C4-2B (cell line): Measurements from ENCODE around the gene TAF4B.

Source experiments
- H3K27ac ChIP-seq: fragments of 450-650 bp; 2 replicates; pipeline ENCODE4 v1.5.1; 2017
- CTCF ChIP-seq: fragments of 450-650 bp; conservative IDR thresholded peaks from 2 replicates; pipeline ENCODE4 v1.5.1; 2017; ENCODE audit warnings: mild to moderate bottlenecking
- ZFX ChIP-seq: fragments of 450-650 bp; IDR thresholded peaks from 2 replicates; pipeline ENCODE4 v1.6.1; 2017

TAF4B gene

DNA sequence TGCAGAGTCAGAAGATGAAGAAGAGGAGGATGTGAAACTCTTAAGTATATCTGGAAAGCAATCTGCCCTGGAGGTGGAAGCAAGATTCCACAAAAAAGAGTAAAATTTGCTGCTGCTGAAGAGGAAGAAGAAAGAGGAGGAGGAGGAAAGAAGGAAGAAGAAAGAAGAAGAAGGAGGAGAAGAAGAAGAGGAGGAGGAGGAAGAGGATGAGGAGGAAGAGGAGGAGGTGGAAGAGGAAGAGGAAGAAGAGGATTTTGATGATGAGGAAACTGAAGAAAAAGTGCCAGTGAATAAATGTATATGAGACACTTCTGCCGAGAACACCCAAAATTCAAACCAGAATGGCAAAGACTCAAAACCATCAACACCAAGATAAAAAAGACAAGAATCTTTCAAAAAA, 20.9 kb upstream of the TAF4B start:
- TF ChIP-seq ZFX (no peak), CTCF (no peak)
- H3K27ac ChIP-seq = no peak overlapping the region

DNA sequence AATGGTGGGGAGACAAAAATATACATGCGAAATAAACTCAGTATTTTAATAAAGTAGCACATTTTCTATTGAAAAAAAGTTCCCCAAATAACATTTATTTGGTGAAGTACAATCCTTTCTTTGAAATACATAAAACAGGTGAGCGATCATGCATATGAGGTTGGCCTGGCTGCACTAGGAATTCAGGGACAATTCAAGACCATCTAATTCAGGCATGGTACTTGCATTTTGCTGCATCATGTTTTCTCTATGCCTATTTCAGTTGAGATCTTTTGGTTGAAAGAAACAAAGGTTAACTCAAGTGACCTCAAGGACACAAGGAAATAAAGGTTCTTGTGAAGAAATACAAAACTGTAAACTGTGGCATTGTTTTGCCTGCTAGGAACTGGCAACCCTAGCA, 19.8 kb upstream of the TAF4B start:
- H3K27ac ChIP-seq = no peak overlapping the region
- TF ChIP-seq ZFX = no peak
- TF ChIP-seq CTCF = no peak

- TF ChIP-seq CTCF = no peak
- no peak for TF ChIP-seq ZFX
- no peak overlapping the region for H3K27ac ChIP-seq
Observed at GRCh38 chr18:26207937-26208336, 18.3 kb upstream of the TAF4B start.

DNA sequence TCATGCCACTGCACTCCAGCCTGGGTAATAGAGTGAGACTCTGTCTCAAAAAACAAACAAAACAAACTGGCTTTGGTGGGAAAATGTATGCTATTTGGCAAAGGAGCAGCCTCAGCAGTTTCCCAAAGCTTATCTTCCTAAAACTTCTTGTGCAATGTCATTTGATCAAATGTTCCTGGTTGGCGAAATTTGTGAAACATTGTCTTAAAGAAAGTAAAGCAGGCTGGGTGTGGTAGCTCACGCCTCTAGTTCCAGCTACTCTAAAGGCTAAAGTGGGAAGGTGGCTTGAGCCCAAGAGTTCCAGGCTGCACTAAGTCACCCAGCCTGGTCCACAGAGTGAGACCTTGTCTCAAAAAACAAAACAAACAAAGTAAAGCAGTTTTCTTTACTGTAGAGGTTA, 17.3 kb upstream of the TAF4B start:
- H3K27ac ChIP-seq = no peak overlapping the region
- TF ChIP-seq CTCF (no peak), ZFX (no peak)

- no peak for TF ChIP-seq CTCF
- no peak for TF ChIP-seq ZFX
- H3K27ac ChIP-seq = no peak overlapping the region
Observed at GRCh38 chr18:26210147-26210546, 16.1 kb upstream of the TAF4B start.

DNA sequence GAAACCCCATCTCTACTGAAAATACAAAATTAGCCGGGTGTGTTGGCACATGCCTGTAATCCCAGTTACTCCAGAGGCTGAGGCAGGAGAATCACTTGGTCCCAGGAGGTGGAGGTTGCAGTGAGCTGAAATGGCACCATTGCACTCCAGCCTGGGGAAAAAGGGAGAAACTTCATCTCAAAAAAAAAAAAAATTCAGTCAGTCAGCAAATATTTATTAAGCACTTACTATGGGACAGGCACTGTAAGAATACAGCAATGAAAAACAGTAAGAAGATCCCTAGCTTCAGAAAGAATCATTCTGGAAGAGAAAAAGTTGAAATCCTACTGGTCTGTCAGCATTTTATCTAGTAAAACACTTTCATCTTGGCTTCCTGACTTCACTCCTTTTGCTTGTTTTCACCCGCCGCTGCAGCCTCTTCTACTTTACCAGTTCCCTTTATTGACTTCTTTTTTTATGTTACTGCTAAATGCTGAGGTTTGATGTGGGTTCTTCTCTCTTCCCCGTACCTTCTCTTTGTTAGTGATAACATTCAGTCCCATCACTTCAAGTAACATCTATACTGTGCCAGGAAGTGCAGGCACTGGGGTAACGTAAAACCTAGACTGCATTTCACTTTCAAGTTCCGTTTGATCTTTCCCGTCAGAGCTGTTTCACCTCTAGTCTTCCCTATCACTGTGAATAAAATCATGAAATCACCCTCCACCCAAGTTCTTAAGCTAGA, 10.8 kb upstream of the TAF4B start:
- H3K27ac ChIP-seq = no peak overlapping the region
- TF ChIP-seq ZFX (no peak), CTCF (no peak)

- no peak overlapping the region for H3K27ac ChIP-seq
- no peak for TF ChIP-seq ZFX
Observed at GRCh38 chr18:26225022-26225693, 1.1 kb upstream of the TAF4B start.

DNA sequence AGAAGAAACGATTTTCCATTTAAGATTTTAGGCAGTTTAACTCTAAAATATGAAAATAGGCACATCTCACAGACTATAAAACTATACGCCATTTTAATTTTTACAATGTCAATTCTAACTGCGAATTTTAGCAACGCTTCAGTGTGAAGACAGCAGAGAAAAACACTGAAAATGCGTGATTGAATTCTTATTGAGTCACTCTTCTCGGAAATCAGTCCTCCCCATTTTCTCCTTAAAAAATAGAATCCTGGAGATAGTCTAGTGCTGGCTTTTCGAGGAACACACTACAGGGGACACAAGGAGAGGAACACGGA, 373 bp upstream of the TAF4B start:
- H3K27ac ChIP-seq = peak overlapping the region; percentile 75

More for the DNA sequence above, 373 bp upstream of the TAF4B start:
- no peak for TF ChIP-seq CTCF
- TF ChIP-seq ZFX = no peak
